Measurements from ENCODE around the gene PDCD1LG2.
"Not testable (repeated sequence)": the region's sequence is repeated elsewhere in the genome, so short reads cannot be mapped to it uniquely, and the experiment has no call there.

The PDCD1LG2 gene

DNA sequence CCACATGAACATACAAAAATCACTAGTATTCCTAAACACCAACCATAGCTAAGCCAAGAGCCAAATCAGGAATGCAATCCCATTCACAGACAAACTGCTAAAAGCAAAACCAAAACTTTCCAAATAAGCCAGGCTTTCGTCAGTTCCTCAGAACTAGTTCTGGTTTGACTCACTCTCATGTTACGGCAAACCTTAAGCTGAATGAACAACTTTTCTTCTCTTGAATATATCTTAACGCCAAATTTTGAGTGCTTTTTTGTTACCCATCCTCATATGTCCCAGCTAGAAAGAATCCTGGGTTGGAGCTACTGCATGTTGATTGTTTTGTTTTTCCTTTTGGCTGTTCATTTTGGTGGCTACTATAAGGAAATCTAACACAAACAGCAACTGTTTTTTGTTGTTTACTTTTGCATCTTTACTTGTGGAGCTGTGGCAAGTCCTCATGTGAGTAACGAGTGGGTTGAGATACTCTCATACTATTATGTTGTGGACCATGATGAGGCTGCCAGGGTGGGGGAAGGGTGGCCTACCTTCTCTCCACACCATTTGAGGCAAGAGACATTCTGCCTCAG lies at the start of gene PDCD1LG2:
Gene PDCD1LG2 (plus strand): TSS at position 172 of the 572 bp plus-strand sequence. CDS start 12,016 bp downstream, outside the sequence.
- DNase-seq, result peak; percentile 44 to 56

DNA sequence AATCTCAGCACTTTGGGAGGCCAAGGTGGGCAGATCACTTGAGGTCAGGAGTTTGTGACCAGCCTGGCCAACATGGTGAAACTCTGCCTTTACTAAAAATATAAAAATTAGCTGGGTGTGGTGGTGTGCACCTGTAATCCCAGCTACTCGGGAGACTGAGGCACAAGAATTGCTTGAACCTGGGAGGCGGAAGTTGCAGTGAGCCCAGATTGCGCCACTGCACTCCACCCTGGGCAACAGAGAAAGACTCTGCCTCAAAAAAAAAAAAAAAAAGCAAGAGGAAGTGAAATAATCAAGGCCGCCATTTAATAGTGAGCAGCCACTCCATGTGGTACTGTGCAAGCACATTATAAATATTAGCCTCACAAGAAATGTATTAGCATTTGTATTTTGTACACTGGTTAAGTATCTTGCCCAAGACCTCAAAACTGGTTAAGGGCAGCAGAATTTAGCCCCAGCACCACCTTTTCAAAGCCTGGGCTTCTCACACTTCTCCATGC lies 45.5 kb upstream of the PDCD1LG2 start:
- not testable (repeated sequence) for DNase-seq

DNA sequence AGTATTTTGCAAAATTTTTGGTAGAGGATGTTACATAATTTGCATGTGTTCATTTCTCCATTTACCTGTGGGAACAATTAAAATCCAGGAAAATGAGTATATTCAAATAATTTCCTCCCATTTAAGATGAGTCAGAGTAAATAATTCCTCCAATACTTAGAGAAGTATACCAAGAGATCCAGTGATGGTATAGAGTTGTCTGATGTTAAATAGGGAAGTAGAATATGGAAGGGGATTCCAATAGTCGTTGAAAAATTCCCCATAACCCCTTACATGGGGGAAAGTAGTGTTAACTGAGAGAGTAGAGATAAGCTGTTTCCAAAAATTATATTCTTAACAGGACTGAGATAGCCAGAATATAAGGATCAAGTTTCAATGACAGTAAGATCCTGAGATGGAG lies 44.3 kb upstream of the PDCD1LG2 start:
- no peak for DNase-seq

DNA sequence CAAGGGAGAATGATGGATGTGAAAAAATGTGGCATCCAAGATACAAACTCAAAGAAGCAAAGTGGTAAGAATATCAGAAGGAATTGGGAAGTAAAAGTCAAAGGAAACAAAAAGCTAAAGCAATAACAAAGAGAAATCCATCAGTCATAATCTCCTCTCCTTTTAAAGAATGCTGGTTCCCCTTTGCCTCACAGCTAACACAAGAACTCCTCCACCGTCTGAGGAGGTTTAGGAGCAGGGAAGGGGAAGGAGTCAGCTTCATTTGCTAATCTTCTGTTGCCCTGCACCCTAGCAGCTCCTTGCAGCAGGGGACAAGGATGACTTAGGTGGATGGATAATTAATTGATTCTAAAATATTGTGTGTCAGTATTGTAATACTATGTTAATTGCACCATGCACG lies 43.6 kb upstream of the PDCD1LG2 start:
- DNase-seq, result no peak

DNA sequence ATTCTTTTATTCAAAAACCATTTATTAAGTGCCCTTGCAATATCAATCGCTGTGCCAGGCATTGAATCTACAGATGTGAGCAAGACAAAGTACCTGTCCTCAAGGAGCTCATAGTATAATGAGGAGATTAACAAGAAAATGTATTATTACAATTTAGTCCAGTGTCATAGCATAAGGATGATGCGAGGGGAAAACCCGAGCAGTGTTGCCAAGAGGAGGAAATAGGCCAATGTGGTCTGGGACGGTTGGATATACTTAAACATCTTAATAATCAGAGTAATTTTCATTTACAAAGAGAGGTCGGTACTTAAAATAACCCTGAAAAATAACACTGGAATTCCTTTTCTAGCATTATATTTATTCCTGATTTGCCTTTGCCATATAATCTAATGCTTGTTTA lies 41.5 kb upstream of the PDCD1LG2 start:
- DNase-seq, result no peak

DNA sequence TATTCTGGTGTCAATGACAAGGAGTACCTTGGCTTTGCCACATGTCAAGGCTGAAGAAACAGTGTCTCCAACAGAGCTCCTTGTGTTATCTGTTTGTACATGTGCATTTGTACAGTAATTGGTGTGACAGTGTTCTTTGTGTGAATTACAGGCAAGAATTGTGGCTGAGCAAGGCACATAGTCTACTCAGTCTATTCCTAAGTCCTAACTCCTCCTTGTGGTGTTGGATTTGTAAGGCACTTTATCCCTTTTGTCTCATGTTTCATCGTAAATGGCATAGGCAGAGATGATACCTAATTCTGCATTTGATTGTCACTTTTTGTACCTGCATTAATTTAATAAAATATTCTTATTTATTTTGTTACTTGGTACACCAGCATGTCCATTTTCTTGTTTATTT lies 40.2 kb upstream of the PDCD1LG2 start:
- no peak for DNase-seq

DNA sequence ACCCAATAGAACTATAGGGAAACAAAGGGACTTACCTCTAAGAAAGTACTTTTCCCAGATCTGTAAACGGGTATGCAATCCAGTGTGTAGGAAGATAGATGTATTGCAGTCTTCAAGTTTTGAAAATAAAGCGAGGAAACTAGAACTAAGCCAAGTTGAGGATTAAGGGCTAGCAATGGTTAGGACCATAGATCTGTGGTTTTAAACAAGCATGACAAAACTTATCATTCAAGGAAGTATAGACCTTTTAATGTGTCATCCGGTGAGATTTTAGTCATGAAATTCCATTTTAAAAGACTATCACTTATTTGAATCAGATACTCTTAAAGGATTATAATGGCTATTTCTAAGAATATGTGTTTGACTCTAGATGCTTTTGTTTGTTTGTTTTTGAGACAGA lies 39.5 kb upstream of the PDCD1LG2 start:
- DNase-seq, result no peak

DNA sequence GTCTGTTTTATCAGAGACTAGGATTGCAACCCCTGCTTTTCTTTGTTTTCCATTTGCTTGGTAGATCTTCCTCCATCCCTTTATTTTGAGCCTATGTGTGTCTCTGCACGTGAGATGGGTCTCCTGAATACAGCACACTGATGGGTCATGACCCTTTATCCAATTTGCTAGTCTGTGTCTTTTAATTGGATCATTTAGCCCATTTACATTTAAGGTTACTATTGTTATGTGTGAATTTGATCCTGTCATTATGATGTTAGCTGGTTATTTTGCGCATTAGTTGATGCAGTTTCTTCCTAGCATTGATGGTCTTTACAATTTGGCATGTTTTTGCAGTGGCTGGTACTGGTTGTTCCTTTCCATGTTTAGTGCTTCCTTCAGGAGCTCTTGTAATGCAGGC lies 34.7 kb upstream of the PDCD1LG2 start:
- DNase-seq, result not testable (repeated sequence)

DNA sequence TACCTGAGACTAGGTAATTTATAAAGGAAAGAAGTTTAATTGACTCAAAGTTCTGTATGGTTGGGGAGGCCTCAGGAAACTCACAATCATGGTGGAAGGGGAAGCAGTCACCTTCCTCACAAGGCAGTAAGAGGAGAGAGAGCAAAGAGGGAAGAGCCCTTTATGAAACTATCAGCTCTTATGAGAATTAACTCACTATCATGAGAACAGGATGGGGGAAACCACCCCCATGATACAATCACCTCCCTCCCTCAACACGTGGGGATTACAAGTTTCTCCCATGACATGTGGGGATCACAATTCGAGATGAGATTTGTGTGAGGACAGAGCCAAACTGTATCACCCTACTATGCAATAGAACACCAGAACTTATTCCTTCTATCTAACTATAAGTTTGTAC lies 32.1 kb upstream of the PDCD1LG2 start:
- no peak for DNase-seq

DNA sequence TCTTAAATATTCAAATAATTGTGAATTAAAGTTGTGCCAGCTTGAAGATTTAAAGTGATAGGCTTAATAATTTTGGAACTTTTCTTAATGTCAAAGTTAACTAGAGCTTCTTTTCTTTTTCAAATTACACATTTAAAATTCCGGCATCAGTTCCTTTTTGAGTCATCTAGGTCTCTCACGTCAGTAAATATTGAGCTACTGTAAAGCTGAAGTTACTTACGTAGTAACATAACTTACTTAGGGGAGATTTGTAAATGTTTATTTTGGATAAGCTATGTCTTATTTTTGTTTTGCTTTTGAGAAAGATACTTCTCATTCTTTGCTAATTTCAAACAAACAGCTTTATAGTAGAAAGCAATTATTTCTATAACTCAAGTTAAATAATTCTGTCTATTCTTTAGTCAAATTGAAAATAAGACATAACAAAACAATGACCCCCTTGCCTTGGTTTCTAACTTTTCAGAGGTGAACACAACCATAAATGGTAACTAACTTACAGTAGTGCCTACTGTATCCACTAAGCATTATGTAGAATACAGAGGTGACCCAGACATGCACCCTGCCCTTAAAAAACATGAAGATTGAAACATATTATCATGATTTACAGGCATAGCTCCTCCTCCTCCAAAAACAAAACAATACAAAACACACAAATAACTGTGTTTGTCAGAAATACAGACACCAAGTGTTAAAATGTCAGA lies 30.2 kb upstream of the PDCD1LG2 start:
- no peak for DNase-seq

DNA sequence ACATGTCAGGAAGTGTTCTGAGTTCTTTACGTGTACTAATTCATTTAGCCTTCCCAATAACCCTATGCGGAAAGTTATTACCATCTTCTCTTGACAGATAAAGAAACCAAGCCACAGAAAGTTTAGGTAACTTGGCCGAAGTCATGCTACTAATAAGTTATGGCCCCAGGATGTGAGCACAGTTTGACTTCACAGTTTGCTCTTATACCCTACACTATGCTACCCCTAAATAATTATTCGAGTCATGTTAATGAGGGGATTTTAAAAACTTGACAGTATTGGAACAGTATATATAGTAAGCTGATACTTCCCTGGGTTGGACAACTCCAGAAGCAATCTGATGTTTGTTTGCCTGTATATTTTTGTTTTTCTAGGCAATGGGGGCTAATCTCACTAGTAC lies 29.4 kb upstream of the PDCD1LG2 start:
- DNase-seq, result no peak

DNA sequence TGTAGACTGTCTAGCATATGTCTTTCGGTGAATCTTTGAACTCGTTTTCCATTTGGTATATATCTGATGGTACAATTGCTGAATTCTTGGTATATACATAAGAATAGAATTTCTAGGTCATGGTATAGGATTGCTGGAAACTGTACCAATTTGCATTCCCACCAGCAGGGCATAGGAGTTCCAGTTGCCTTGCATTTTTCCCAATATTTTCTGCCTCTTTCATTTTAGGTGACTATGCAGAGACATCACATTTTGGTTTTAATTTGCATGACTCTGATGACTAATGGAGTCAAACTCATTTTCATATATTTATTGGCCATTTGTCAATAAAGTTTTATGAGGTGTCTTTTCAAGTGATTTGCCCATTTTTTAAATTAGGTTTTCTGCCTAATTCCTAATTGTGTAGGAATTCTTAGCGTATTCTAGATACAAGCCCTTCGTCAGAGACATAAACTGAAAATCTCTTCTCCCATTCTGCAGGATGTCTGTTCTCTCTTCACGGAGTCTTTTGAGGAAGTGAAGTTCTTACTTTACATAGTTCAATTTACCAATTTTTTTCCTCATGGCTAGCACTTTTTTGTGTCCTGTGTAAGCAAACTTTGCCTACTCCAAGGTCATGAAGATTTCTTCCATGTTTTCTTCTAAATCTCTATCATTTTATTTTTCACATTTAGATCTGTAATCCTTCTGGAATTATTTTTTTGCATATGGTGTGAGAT lies 28.9 kb upstream of the PDCD1LG2 start:
- no peak for DNase-seq

DNA sequence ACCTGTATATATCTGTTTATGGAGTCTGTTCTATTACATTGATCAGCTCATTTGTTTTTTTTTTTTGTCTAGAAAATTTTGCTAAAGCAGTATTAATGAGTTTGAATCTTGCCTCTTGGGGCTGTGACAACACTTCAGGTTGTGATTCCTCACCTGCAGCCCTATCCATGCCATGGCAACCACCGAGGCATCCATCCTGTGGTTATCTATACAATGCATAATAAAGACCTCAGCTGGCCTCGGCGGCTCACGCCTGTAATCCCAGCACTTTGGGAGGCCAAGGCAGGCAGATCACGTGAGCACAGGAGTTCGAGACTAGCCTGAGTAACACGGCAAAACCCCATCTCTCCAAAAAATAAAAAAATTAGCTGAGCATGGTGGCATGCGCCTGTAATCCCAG lies 28.1 kb upstream of the PDCD1LG2 start:
- no peak for DNase-seq

DNA sequence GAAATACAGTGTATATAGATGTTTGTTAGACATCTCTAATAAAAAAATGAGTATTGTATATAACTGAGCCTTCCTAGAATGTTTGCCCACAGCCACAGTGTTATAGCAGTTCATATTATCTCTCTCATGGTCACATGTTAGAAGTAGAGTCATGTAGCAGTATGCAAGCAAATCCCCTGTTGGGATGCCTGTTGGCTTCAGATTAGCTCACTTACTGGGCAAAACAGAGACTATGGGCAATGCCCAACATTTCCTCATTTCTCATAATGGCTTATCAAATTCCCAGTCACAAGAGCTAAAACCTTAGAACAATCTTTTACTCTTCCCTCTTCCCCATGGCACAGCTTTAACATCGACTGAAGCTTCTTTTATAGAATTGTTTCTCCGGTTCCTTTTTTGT lies 27.0 kb upstream of the PDCD1LG2 start:
- DNase-seq, result no peak

DNA sequence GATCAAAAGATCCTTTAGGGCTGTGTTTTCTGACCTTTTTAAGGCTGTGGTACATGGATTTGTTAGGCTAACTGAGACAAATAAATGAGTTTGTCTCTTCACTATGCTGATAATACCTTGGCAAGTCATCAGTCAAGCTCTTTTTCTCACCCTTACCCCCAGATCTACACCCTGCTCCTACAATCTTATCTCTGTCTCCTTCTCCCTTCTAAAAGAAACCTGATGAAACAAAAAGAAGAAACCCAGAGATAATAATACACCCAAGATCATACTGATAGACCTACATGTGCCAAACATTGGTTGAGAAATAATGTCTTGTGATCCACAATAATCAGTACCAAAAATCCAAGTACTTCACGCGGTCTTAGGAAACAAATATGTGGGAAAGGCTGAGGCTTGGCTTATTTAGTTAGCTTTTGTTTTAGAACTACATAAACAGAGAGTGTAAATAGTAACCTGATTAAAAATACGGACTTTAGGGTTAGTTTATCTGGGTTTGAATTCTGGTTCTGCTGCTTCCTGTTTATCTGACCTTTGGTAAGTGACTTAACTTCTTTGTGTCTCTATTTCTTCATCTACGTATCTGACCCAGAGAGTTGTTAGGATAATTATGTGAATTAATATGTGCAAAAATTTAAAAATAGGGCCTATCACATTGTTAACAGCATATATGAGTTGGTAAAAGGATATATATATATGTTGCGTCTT lies 24.8 kb upstream of the PDCD1LG2 start:
- no peak for DNase-seq

DNA sequence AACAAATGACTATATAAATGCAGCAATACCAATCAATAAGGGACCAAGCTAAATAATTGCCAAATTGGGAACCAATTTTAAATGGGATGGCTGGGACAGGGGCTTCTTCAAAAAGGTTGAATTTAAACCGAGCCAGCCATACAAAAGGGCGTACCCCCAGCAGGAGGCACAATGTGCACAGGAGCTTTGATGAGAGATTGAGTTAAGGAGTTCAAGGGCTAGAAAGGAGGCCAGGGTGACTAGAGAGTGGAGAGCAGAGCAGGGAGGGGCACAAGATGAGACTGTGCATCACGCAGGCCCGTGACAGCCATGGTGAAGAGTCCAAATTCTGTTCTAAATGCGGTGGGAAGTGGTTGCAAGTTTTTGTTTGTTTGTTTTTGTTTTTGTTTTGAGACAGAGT lies 23.3 kb upstream of the PDCD1LG2 start:
- no peak for DNase-seq

DNA sequence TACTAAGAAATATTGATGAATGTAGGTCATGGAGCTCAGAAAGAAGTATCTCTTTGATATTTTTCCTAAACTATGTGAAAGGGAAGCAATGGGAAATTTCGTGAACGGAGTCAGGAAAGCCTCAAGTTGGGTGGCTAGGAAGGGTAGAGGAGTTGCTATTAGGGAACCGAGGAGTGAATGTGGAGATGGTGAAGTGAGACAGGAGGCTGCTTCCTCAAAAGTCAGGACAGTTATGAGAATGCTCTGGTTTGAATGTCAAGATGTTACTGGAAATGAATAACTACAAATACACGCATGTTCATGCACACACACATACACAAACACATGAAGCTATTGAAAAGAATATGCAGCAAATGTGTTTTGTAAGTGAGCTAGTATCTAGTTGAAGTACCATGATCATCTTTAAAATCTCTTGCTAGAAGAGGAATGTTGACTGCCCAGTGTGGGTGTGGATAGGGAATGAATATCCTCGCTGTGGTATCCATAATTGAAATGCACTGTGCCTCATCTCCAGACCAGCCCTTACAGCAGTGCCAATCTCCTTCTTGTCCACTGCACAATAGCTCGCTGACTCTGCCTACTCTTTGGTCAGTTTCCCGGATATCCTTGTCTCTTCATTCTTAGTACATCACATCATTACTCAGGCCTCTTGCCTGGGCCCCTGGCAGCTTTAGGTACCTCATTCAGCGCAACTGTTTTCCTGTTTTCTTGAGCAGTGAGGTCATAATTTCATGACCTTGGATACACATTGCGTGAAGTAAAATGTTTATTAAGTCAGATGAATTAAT lies 21.9 kb upstream of the PDCD1LG2 start:
- no peak for DNase-seq

DNA sequence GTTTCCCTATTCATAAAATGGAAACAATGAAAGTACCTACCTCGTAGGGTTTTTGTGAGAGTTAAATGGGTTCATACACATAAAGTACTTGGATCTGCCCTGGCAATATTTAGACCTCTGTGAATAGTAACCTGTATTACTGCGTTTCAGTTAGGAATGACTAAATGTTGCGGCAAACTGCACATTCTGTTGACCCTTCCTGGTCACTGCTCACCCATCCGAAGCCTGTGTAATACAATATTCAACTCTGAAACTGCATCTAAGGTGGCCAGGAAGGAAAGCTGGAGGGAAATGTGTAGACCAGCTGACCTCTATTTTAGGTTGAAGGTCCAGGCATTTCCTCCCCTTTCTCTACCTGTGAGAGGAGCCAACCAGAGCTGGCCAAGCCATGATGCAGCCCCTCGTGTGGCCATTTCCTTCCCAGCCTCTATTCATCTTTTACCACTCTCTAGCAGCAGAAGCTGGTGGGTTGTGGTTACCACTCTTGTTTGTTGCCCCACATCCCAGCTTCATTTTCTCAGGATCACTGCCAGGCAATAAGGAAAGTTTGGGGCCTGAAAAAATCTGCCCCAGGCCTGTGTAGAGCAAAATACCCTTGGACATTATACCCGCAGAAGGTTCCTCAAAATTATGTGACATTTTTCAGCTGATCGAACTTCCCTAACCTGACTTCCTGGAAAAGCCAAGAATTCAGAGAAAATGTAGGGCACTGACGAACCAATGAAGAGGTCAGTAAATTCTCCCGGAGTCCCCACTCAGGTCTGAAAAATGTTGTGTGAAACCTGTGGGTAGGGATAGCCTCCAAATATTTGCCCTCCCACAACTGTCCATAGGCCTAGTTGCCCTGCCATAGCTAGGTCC lies 20.5 kb upstream of the PDCD1LG2 start:
- no peak for DNase-seq

DNA sequence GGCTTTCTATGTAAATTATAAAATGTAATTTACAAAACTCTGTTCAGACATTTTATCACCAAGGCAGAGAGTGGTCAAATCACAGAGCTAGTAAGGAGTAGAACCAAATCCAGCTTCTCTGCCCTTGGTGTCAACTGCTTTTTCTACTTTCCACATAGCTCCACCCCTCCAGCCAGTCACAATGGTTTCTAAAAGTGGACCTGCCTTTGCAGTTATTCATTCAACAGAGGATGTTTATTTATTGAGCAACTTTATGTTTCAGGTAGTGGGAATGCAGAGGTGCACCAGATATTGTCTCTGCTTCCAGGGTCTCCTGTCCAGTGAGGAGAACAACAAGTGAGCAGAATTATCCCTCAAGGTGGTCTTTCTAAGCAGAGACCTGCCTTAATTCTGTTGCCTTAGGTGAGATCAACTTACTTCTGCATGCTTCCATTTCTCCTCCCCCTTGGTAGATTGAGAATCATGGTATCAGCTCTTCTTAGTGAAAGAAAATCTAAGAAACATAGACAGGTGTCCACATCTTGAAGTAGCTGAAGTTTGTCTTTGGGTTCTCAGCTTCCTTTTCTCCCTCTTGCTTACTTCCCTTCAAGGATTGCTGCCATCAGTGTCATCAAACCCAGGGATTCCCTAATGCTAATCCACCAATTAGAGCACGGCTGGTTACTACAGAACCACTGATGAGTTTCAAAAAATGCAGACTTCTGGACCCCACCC lies 17.2 kb upstream of the PDCD1LG2 start:
- DNase-seq, result no peak

DNA sequence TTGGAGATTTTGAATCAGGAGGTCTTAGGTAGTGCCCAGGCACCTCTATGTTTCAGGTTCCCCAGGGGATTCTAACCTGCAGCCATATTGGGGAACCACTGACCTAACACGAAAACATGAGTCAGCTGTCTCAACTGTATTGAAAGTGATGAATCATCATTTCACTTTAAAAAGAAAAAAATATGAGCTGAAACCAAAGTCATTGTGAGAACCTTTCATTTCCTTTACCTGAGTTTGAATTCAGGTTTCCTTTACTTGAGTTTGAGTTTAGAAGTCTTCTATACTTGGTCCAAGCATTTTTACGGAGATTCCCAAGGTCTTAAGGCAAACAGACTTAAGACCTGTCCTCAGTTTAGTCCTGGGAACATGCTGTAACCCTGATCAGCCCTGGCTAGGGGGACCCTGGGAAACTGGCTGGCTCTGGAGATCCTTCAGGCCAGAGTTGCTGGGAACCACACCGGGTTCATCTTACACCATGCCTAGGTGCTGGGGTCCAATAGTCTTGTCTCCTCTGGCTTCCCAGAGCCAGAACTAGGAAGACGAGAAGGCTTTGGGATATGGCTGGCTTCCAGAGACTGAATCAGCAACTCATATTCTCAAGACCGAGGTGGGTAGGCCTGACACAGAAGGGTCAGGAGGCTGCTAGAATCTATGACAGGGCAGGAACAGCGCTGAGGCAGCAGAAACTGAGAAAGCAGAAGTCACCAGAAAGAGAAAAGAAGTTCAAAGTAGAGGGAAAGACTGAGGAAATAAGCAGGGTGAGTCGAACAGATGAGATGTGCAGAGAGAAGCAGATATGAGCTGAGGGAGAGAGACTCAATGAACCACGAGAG lies 16.4 kb upstream of the PDCD1LG2 start:
- DNase-seq, result peak; percentile 19 to 20

Measured in stimulated activated CD4-positive, alpha-beta T cell treated with anti-CD3 and anti-CD28 coated beads, Interleukin-2, amount 100 ng/mL, for 48 hours (primary cell).